IPS-20b (cell line): ENCODE data around the gene KIF26B.

ENCODE experiments used
- H3K27ac ChIP-seq: one replicate; pipeline ENCODE4 v1.5.1; 2013; ENCODE audit warnings: low read length
- H3K27me3 ChIP-seq: 2 replicates; pipeline ENCODE4 v1.6.1; 2013; ENCODE audit warnings: mild to moderate bottlenecking, low read length, inconsistent platforms; ENCODE audit not compliant: insufficient read depth
- H3K36me3 ChIP-seq: 2 replicates; pipeline ENCODE4 v1.6.1; 2013; ENCODE audit warnings: low read depth, mild to moderate bottlenecking, inconsistent platforms, low read length, moderate library complexity; ENCODE audit not compliant: insufficient read depth
- H3K4me1 ChIP-seq: 2 replicates; pipeline ENCODE4 v1.6.1; 2013; ENCODE audit warnings: mild to moderate bottlenecking, control low read depth, inconsistent platforms, low read length, moderate library complexity; ENCODE audit not compliant: insufficient read depth
- H3K4me3 ChIP-seq: 2 replicates; pipeline ENCODE4 v1.5.1; 2013; ENCODE audit warnings: mild to moderate bottlenecking, low read length, inconsistent platforms
- H3K9ac ChIP-seq: 2 replicates; pipeline ENCODE4 v1.6.1; 2013; ENCODE audit warnings: low read depth, mild to moderate bottlenecking, inconsistent platforms, low read length, moderate library complexity
- H3K9me3 ChIP-seq: 2 replicates; pipeline ENCODE4 v1.6.1; 2013; ENCODE audit warnings: mild to moderate bottlenecking, low read depth, low read length, inconsistent platforms; ENCODE audit not compliant: insufficient read depth

The KIF26B gene

GRCh38 chr1:245409341-245410195 is 254.8 kb downstream of the KIF26B start:
- no peak overlapping the region for H3K4me3 ChIP-seq
- no peaks in the 10 kb centered on the region for H3K27me3 ChIP-seq
- H3K36me3 ChIP-seq = no peaks in the 10 kb centered on the region
- no peak overlapping the region for H3K27ac ChIP-seq
- H3K9me3 ChIP-seq = no peaks in the 10 kb centered on the region
- H3K4me1 ChIP-seq = peaks cover 3% of the 10 kb centered on the region; the same call in 1 of the 2 replicates
- H3K9ac ChIP-seq = no peak overlapping the region

DNA sequence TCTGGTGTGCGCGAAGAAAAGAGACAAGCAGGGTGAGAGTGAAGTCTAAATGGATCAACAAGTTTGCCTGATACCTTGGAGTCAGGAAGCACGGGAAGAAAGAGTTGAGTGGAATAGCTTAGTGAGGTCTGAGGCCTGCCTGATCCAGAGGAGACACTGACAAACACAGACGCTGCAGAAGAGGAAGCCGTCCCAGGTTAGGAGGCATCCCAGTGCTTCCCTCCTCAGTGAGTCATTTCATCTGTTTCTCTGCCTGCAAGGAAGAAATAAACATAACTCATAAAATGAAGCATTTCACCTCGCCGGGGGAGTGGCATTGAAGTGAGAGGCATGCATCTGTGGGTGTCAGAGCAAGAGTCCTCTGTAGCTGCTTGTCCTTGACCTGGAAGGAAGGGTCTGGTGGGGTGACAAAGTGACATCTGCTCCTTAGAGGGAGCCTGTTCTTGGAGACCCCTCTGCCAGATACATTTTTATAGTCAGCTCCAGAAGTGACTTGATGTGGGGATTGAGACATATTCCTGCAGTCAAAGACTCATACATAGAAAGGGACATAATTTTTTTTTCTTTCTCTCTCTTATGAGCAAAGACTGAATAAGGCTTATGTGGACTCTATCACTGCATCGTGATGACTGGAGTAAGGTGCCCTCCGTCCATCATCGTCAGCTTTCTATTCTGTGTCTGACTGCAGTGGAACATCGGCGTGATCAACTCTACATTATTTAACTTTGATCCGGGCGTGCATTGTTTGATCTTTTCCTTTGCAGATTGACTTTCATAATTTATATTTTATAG is 256.7 kb downstream of the KIF26B start:
- H3K27me3 ChIP-seq = no peaks in the 10 kb centered on the region

DNA sequence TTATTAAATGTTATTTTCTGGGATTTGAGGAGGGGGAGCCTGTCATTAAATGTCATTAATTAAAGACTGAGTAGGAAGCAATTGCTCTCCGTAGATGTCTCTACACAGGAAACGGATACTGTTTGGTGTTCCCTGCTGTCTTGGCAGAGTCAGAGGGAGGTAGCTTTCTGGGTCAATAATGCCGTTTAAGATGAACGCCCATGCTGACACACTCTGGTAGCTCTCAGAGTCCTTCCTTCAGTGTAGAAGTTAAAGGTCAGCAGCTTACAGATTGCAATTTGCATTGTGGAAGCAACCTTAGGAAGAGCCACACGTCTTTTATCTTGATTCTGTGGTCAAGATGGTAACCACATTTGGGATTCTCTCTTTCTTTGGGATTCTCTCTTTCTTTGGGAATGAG is 257.5 kb downstream of the KIF26B start:
- no peak overlapping the region for H3K27ac ChIP-seq
- H3K27me3 ChIP-seq = no peaks in the 10 kb centered on the region
- no peaks in the 10 kb centered on the region for H3K4me1 ChIP-seq
- no peaks in the 10 kb centered on the region for H3K36me3 ChIP-seq
- no peak overlapping the region for H3K4me3 ChIP-seq
- no peaks in the 10 kb centered on the region for H3K9me3 ChIP-seq
- H3K9ac ChIP-seq = no peak overlapping the region

More for the DNA sequence above, 256.7 kb downstream of the KIF26B start:
- Histone ChIP-seq H3K4me1 (no peaks in the 10 kb centered on the region), H3K27ac (no peak overlapping the region), H3K9me3 (no peaks in the 10 kb centered on the region), H3K36me3 (no peaks in the 10 kb centered on the region), H3K4me3 (no peak overlapping the region), H3K9ac (no peak overlapping the region)

- no peaks in the 10 kb centered on the region for H3K27me3 ChIP-seq
- H3K4me3 ChIP-seq = no peak overlapping the region
- no peaks in the 10 kb centered on the region for H3K36me3 ChIP-seq
- no peaks in the 10 kb centered on the region for H3K9me3 ChIP-seq
- H3K9ac ChIP-seq = no peak overlapping the region
- no peak overlapping the region for H3K27ac ChIP-seq
- H3K4me1 ChIP-seq = no peaks in the 10 kb centered on the region
Observed at GRCh38 chr1:245416781-245417180, 262.0 kb downstream of the KIF26B start.

DNA sequence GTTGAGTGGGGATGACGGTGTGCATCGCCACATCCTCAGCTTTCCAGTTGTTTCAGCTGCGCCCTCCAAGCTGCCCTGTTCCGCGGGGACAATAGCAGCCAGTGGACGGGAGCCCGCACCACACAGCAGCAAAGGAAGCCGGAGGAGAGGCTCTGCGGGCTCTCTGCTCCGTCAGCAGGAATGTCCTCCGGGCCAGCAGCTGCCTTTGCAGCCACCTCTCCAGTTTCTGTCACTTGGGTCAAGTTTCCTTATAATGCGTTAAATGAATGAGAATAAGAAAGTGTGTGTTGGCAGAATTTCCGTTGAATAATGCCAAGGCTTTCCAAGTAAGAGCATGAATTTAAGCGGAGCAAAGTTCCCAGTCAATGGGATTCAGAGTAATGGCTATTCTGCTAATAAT is 263.3 kb downstream of the KIF26B start:
- Histone ChIP-seq H3K4me1 (no peaks in the 10 kb centered on the region), H3K27ac (no peak overlapping the region), H3K4me3 (no peak overlapping the region), H3K9ac (no peak overlapping the region), H3K27me3 (no peaks in the 10 kb centered on the region), H3K9me3 (no peaks in the 10 kb centered on the region), H3K36me3 (no peaks in the 10 kb centered on the region)

DNA sequence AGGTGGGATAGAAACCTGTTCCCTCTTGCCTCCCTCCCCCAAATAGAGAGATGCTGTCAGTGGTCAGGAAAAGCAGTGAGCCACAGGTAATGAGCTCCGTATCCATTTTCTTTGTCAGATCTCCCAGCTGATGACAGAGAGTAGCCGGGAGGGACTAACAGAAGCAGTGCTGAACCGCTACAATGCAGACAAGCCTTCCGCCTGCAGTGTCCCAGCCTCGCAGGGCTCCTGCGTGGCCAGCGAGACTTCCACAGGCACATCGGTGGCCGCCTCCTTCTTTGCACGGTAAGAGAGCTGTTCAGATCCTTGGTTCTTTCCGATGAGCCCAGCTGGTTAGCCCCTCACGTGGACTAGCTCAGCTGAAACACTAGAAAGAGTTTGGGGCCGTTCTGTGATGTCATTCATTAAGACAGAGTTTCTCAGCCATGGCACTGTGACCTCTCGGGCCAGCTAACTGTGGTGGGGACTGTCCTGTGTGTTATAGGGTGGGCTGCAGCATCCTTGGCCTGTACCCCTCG is 264.7 kb downstream of the KIF26B start:
- H3K9me3 ChIP-seq = no peaks in the 10 kb centered on the region
- H3K4me3 ChIP-seq = no peak overlapping the region
- H3K9ac ChIP-seq = no peak overlapping the region
- H3K36me3 ChIP-seq = no peaks in the 10 kb centered on the region
- no peak overlapping the region for H3K27ac ChIP-seq
- no peaks in the 10 kb centered on the region for H3K27me3 ChIP-seq
- no peaks in the 10 kb centered on the region for H3K4me1 ChIP-seq

DNA sequence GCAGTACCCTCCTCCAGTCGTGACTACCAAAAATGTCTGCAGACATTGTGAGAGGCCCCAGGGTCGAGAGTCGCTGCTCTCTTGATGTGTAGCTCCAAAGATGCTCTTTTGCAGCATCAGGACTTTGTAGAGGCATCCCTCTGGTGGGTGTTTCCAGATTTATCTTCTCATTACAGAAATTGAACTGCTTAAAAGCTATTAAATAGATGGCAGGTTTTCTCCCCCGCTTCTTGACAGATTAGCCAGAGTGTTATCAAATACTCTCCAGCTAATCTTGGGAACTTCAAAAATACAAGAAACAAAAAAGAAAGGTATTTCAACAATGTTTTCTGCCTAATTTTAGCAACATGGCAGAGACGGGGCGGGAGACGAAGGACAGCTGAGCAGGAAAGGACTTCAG is 265.2 kb downstream of the KIF26B start:
- H3K27ac ChIP-seq = no peak overlapping the region
- no peaks in the 10 kb centered on the region for H3K36me3 ChIP-seq
- H3K9ac ChIP-seq = no peak overlapping the region
- no peaks in the 10 kb centered on the region for H3K4me1 ChIP-seq
- H3K4me3 ChIP-seq = no peak overlapping the region
- no peaks in the 10 kb centered on the region for H3K9me3 ChIP-seq
- H3K27me3 ChIP-seq = no peaks in the 10 kb centered on the region

DNA sequence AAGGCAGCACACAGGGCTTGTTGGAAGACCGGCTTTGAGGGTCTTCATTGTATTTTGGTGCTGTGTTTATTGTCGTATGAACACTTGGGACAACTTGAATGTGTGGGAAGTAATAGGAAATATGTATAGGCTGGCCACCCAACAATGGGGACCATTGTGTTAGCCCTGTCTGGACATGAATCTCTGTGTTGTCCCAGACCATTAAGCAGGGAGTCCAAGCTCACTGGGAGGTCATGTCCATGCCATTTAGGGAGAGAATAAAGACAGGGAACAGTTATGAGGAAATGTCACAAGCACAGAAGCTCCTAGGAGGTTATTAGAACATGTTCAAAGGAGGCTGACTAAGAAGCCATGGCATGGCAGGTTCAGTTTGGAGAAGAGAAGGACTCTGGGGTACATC is 266.1 kb downstream of the KIF26B start:
- no peaks in the 10 kb centered on the region for H3K36me3 ChIP-seq
- no peaks in the 10 kb centered on the region for H3K27me3 ChIP-seq
- no peaks in the 10 kb centered on the region for H3K4me1 ChIP-seq
- H3K9me3 ChIP-seq = no peaks in the 10 kb centered on the region
- no peak overlapping the region for H3K4me3 ChIP-seq
- H3K9ac ChIP-seq = no peak overlapping the region
- no peak overlapping the region for H3K27ac ChIP-seq

- Histone ChIP-seq H3K36me3 (no peaks in the 10 kb centered on the region), H3K27me3 (no peaks in the 10 kb centered on the region), H3K9me3 (no peaks in the 10 kb centered on the region)
Observed at GRCh38 chr1:245428681-245429080, 273.9 kb downstream of the KIF26B start.

DNA sequence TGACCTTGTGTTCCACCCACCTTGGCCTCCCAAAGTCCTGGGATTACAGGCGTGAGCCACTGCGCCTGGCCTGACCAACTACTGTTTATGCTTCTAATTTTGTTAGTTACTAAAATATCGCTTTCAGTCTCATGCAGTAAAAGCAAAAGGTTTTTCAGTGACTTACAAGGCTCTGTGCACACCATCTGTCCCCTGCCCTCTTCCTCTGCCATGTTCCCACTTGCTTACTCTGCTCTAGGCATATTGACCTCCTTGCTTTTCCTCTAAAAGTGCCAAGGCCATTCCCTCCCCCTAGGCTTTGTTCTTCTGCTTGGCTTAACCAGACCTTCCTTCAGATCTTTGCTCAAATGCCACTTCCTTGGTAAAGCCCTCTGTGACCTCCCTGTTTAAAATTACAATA is 276.9 kb downstream of the KIF26B start:
- Histone ChIP-seq H3K9me3 (no peaks in the 10 kb centered on the region), H3K4me1 (no peaks in the 10 kb centered on the region), H3K4me3 (no peak overlapping the region), H3K9ac (no peak overlapping the region), H3K27me3 (no peaks in the 10 kb centered on the region), H3K27ac (no peak overlapping the region), H3K36me3 (no peaks in the 10 kb centered on the region)

More at GRCh38 chr1:245428681-245429080, 273.9 kb downstream of the KIF26B start:
- H3K9ac ChIP-seq = no peak overlapping the region
- H3K4me3 ChIP-seq = no peak overlapping the region
- H3K4me1 ChIP-seq = no peaks in the 10 kb centered on the region
- H3K27ac ChIP-seq = no peak overlapping the region

DNA sequence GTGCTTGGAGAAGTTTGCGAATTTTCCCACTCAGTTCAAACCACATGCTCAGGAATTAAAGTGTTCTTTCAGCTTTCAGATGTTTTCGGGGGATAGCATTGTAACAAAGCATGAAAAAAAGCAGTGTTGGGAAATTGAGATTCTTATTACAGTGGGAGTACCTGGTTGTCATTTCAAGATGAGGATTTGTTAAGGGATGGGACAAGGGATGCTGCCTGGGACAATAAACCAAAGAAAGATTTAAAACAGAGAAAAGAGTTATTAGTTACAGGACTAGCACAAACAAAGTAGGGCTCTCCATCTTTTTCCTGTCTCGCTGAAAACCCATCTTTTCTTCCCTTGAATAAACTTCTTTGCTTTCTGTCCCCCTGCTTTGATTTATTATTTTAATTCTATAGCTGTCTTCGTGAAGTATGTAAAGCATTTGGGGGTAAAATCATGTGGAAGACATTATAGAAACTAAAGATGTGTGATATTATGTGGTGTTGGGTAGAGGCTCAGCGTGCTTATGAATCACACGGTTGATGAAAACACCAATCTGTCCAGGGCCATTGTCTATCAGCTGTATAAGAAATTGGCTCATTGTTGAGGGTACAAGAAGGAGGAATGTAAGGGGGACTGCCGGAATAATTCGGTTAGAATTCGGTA is 277.6 kb downstream of the KIF26B start:
- Histone ChIP-seq H3K9ac (no peak overlapping the region), H3K27ac (no peak overlapping the region), H3K4me3 (no peak overlapping the region), H3K27me3 (no peaks in the 10 kb centered on the region), H3K36me3 (no peaks in the 10 kb centered on the region), H3K4me1 (no peaks in the 10 kb centered on the region), H3K9me3 (no peaks in the 10 kb centered on the region)
